ENCODE measurements around the gene CTSZ.
"Not testable (repeated sequence)": the region's sequence is repeated elsewhere in the genome, so short reads cannot be mapped to it uniquely, and the experiment has no call there.

CTSZ gene

GRCh38 chr20:58975353-58975752 is 31.7 kb downstream of the CTSZ start:
- no peak for DNase-seq

- no peak for DNase-seq
These were observed 33.2 kb downstream of the CTSZ start for GRCh38 chr20:58973866-58974265.

GRCh38 chr20:58973179-58973578 is 33.9 kb downstream of the CTSZ start:
- DNase-seq = no peak

- DNase-seq = no peak
These were observed 35.6 kb downstream of the CTSZ start for GRCh38 chr20:58971429-58971828.

GRCh38 chr20:58970146-58970545 is 36.9 kb downstream of the CTSZ start:
- no peak for DNase-seq

- DNase-seq = no peak
These were observed 37.6 kb downstream of the CTSZ start for GRCh38 chr20:58969439-58969838.

GRCh38 chr20:58967652-58968429 is 39.2 kb downstream of the CTSZ start:
- DNase-seq = no peak

- no peak for DNase-seq
These were observed 41.6 kb downstream of the CTSZ start for GRCh38 chr20:58965270-58966064.

GRCh38 chr20:58963922-58964321 is 43.1 kb downstream of the CTSZ start:
- DNase-seq = not testable (repeated sequence)

GRCh38 chr20:58963060-58963584 is 43.9 kb downstream of the CTSZ start:
- DNase-seq = no peak

- no peak for DNase-seq
These were observed 47.4 kb downstream of the CTSZ start for GRCh38 chr20:58959652-58960051.

GRCh38 chr20:58956078-58956477 is 51.0 kb downstream of the CTSZ start:
- no peak for DNase-seq

- no peak for DNase-seq
These were observed 54.0 kb downstream of the CTSZ start for GRCh38 chr20:58953050-58953449.

- DNase-seq = no peak
These were observed 56.5 kb downstream of the CTSZ start for GRCh38 chr20:58950603-58951002.

GRCh38 chr20:58947797-58948388 is 59.2 kb downstream of the CTSZ start:
- DNase-seq = not testable (repeated sequence)

- no peak for DNase-seq
These were observed 61.0 kb downstream of the CTSZ start for GRCh38 chr20:58945965-58946631.
